ENCODE results near the gene PCNX2. TPM values are rescaled to one million over a fixed set of nuclear protein-coding genes. Genes with fewer than 3 reads are reported as not detected.
"Not testable (repeated sequence)": the region's sequence is repeated elsewhere in the genome, so short reads cannot be mapped to it uniquely, and the experiment has no call there.

PCNX2 gene
- total and polyA plus RNA-seq, 11 donors, result 0.27 to 5.3 (median 1.9) TPM

DNA sequence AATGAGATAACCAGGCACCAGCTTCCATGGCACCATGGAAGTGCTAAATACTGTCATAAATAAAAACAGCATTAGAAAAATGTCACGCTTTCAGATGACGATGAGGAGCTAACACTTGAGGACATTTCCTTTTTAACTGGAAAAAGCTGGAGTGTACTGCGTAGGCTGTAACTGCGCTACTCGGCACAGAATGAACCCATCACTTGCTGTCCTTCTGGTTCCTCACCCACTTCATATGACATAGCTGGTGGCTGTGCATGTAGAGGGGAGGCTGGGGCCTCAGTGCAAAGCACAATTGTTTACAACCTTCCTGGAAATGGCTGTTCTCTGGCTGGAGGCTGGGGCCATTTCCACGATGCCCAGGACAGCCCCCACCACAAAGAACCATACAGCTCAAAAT lies 289.4 kb downstream of the PCNX2 start:
- H3K27ac ChIP-seq, result no peak overlapping the region
- no peak for TF ChIP-seq POLR2A (IDR thresholded peaks at IDR 0.05)
- TF ChIP-seq, protein P1, sequence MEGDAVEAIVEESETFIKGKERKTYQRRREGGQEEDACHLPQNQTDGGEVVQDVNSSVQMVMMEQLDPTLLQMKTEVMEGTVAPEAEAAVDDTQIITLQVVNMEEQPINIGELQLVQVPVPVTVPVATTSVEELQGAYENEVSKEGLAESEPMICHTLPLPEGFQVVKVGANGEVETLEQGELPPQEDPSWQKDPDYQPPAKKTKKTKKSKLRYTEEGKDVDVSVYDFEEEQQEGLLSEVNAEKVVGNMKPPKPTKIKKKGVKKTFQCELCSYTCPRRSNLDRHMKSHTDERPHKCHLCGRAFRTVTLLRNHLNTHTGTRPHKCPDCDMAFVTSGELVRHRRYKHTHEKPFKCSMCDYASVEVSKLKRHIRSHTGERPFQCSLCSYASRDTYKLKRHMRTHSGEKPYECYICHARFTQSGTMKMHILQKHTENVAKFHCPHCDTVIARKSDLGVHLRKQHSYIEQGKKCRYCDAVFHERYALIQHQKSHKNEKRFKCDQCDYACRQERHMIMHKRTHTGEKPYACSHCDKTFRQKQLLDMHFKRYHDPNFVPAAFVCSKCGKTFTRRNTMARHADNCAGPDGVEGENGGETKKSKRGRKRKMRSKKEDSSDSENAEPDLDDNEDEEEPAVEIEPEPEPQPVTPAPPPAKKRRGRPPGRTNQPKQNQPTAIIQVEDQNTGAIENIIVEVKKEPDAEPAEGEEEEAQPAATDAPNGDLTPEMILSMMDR (IDR thresholded peaks at IDR 0.05), result no peak
- no peaks in the 10 kb centered on the region for H3K27me3 ChIP-seq
- no peak overlapping the region for H3K4me3 ChIP-seq
- DNase-seq, result no peak
- H3K36me3 ChIP-seq, result no peaks in the 10 kb centered on the region
- ATAC-seq, result peak in 1 of 4 donors; percentile 29
- intact Hi-C loops (cut with DNase I), result no loop called here
- H3K9me3 ChIP-seq, result peaks cover 0 to 5% (median 0%) of the 10 kb centered on the region in 12 donors
- no peaks in the 10 kb centered on the region for H3K4me1 ChIP-seq
- WGBS, 4 donors, result 74 to 90% (median 82%) methylated on average over 6 of the region's 6 CpGs

DNA sequence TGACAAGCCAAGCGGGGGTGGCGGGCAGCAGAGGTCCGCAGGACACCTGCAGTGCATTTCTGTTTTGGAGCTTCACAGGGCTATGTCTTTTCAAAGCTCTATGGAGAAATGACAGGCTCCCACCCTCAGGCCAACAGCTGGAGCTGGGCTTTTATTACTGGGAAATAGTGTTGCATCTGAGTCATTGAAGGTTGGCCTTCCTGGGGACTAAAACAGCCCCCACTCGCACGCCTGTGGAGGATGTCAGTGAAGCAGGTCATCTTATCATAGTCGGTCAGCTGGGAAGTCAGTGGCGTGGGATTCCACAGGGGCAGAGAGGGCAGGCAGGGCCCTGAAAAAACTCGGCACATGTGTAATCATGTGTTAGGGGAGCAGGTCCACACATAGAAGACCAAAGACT lies 289.8 kb downstream of the PCNX2 start:
- no peaks in the 10 kb centered on the region for H3K4me1 ChIP-seq
- H3K9me3 ChIP-seq, result peaks cover 0 to 5% (median 0%) of the 10 kb centered on the region in 12 donors
- no peaks in the 10 kb centered on the region for H3K36me3 ChIP-seq
- H3K4me3 ChIP-seq, result no peak overlapping the region
- 71 to 85% (median 75%) methylated on average over 8 of the region's 8 CpGs for WGBS, 4 donors
- no peaks in the 10 kb centered on the region for H3K27me3 ChIP-seq
- TF ChIP-seq, protein P1 (IDR thresholded peaks at IDR 0.05), result no peak
- TF ChIP-seq POLR2A (IDR thresholded peaks at IDR 0.05), result no peak
- DNase-seq, result no peak
- H3K27ac ChIP-seq, result no peak overlapping the region
- peak in 3 of 4 donors; percentile 33 to 80 (median 53) for ATAC-seq
- intact Hi-C loops (cut with DNase I), result no loop called here

DNA sequence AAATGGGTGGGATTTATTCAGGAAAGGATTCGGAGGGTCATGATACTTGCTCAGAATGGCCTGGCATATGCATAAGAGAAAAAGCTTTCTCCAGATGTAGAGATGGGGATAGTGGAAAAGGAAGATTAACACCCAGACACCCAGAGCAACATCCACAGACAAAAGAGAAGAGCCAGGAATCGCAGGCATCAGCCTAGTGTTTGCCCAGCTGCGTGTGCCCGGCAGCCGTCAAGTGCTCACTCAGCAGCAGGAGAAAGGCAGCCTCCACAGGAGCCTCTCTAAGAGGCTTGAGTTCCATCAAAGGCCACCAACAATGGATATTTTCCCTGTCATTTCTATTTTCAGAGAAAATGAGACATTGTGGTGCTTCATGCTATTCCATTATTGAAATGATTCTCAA lies 290.4 kb downstream of the PCNX2 start:
- 93 to 98% (median 94%) methylated on average over 5 of the region's 5 CpGs for WGBS, 4 donors
- TF ChIP-seq, protein P1 (IDR thresholded peaks at IDR 0.05), result no peak
- TF ChIP-seq POLR2A (IDR thresholded peaks at IDR 0.05), result no peak
- Histone ChIP-seq H3K4me3 (no peak overlapping the region), H3K36me3 (peaks cover 0 to 3% (median 0%) of the 10 kb centered on the region in 9 donors), H3K4me1 (no peaks in the 10 kb centered on the region), H3K27ac (no peak overlapping the region), H3K27me3 (no peaks in the 10 kb centered on the region), H3K9me3 (peaks cover 0 to 5% (median 0%) of the 10 kb centered on the region in 12 donors)
- intact Hi-C loops (cut with DNase I), result no loop called here
- no peak for DNase-seq
- no peak for ATAC-seq

GRCh38 chr1:233004451-233004850 lies 291.1 kb downstream of the PCNX2 start:
- no peak for ATAC-seq
- 80 to 90% (median 83%) methylated on average over 9 of the region's 9 CpGs for WGBS, 4 donors
- H3K36me3 ChIP-seq, result peaks cover 0 to 5% (median 0%) of the 10 kb centered on the region in 9 donors

DNA sequence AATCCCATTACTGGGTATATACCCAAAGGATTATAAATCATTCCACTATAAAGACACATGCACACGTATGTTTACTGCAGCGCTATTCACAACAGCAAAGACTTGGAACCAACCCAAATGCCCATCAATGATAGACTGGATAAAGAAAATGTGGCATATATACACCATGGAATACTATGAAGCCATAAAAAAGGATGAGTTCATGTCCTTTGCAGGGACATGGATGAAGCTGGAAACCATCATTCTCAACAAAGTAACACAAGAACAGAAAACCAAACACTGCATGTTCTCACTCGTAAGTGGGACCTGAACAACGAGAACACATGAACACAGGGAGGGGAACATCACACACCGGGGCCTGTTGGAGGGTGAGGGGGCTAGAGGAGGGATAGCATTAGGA lies 291.9 kb downstream of the PCNX2 start:
- DNase-seq; H3K27ac ChIP-seq; H3K27me3 ChIP-seq; H3K9me3 ChIP-seq; H3K36me3 ChIP-seq; ATAC-seq; intact Hi-C loops (cut with DNase I); H3K4me3 ChIP-seq; H3K4me1 ChIP-seq: not testable (repeated sequence)
- WGBS, 4 donors, result 97 to 99% (median 98%) methylated on average over 5 of the region's 5 CpGs

More at GRCh38 chr1:233004451-233004850, 291.1 kb downstream of the PCNX2 start:
- TF ChIP-seq, protein P1 (IDR thresholded peaks at IDR 0.05), result no peak
- TF ChIP-seq POLR2A (IDR thresholded peaks at IDR 0.05), result no peak
- intact Hi-C loops (cut with DNase I), result no loop called here
- DNase-seq, result no peak
- H3K4me3 ChIP-seq, result no peak overlapping the region
- no peaks in the 10 kb centered on the region for H3K4me1 ChIP-seq
- no peaks in the 10 kb centered on the region for H3K27me3 ChIP-seq
- peaks cover 0 to 5% (median 0%) of the 10 kb centered on the region in 12 donors for H3K9me3 ChIP-seq
- H3K27ac ChIP-seq, result no peak overlapping the region

All from heart left ventricle (tissue), 16 donors.